Esophagus muscularis mucosa (tissue), 4 donors: ENCODE data around the gene B3GALT6.

Source experiments
- CTCF ChIP-seq, 3 experiments: fragments of 200-600 bp in 2 of 3; fragments of 450-650 bp in 1 of 3; sonication (generic) in 2 of 3; IDR thresholded peaks; one replicate each; pipeline ENCODE4 v1.5.1; 2017 to 2019; ENCODE audit warnings: antibody characterized with exemption in 3 of 3, mild to moderate bottlenecking in 2 of 3, moderate library complexity in 1 of 3
- EP300 ChIP-seq: sonication (generic); formaldehyde crosslinking; IDR thresholded peaks from one replicate; pipeline ENCODE4 v1.6.1; 2017; ENCODE audit warnings: antibody characterized with exemption
- POLR2A ChIP-seq: fragments of 450-650 bp; IDR thresholded peaks from one replicate; pipeline ENCODE4 v1.6.1; 2017; ENCODE audit warnings: antibody characterized with exemption, moderate library complexity, mild to moderate bottlenecking, low read depth
- POLR2AphosphoS5 ChIP-seq, 2 donors: sonication (generic); formaldehyde crosslinking; IDR thresholded peaks; one replicate each; pipeline ENCODE4 v1.6.1; 2017; ENCODE audit warnings: antibody characterized with exemption in 2 of 2

DNA sequence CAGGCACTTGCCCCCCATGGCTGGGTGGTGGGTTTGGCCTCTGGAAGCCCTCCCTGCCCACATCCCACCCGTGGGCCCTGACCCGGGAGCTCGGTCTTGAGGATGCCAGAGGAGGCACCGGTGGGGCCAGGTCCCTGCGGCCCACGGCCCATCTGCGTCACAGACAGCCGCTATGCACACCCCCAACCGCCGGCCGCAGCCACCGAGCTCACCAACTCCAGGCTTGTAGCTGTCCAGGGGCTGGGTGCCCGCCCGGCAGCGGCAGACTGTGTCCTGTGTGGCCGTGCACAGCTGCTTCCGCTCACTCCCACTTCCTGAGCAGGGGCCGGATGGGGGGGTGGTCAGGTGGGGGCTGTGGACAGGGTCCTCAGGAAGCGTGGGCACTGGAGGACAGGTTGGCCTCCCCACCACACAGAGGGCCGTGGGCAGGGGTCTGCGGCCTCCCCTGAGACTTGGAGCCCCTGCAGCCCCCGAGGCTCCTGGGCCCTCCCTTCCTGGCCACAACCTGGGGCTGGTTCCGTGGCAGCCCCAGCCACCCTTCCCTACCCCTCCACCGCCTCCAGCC lies 19.2 kb upstream of the B3GALT6 start:
- TF ChIP-seq CTCF (IDR thresholded peaks at IDR 0.05): no peak
- TF ChIP-seq EP300: no peak
- no peak for TF ChIP-seq POLR2A
- no peak for TF ChIP-seq POLR2AphosphoS5 (IDR thresholded peaks at IDR 0.05)
